Spleen (tissue), 7 donors: ENCODE measurements around the gene INAVA.

Experiments
- CTCF ChIP-seq, 11 experiments: fragments of 200-600 bp in 7 of 11; fragments of 450-650 bp in 4 of 11; sonication (generic) in 4 of 11; IDR thresholded peaks in 8 of 11; conservative IDR thresholded peaks in 3 of 11; 1 replicate in 7 of 11; 2 replicates in 4 of 11; pipeline versions ENCODE4 v1.4.0 to v1.8.0; 2016 to 2021; ENCODE audit warnings: antibody characterized with exemption in 11 of 11, inconsistent platforms in 4 of 11, mild to moderate bottlenecking in 1 of 11
- POLR2A ChIP-seq, 3 donors: fragments of 450-650 bp; IDR thresholded peaks; one replicate each; pipeline ENCODE4 v1.5.1; 2017; ENCODE audit warnings: antibody characterized with exemption in 3 of 3, mild to moderate bottlenecking in 1 of 3
- donor health status: DM: no; HTN: no; CAD: no; lungs with moderate emphysema.
- donor health status: DM: no; HTN: no; CAD: no.
- donor health status: DM: no; HTN: no; CAD: no.

- TF ChIP-seq CTCF (IDR thresholded peaks at IDR 0.05 in 8 of 11, conservative IDR thresholded peaks at IDR 0.05 in 3 of 11) (no peak), POLR2A (IDR thresholded peaks at IDR 0.05) (no peak)
Observed at GRCh38 chr1:200896531-200897196, 2.0 kb downstream of the INAVA start.
